Skeletal muscle tissue (tissue), 4 donors: Measurements from ENCODE around the gene LGALS3. TPM values are rescaled to one million over a fixed set of nuclear protein-coding genes. Genes with fewer than 3 reads are reported as not detected.

Experiments used
- H3K27ac ChIP-seq: one replicate; pipeline ENCODE4 v1.7.0; 2013; ENCODE audit warnings: mild to moderate bottlenecking, low read depth, low read length, inconsistent platforms
- H3K27me3 ChIP-seq, 3 donors: one replicate each; pipeline ENCODE4 v1.7.0; 2013; ENCODE audit warnings: low read length in 3 of 3; ENCODE audit not compliant: control insufficient read depth in 3 of 3, insufficient read depth in 3 of 3
- H3K36me3 ChIP-seq, 3 donors: one replicate each; pipeline ENCODE4 v1.7.0; 2013; ENCODE audit warnings: low read length in 3 of 3; ENCODE audit not compliant: control insufficient read depth in 3 of 3, insufficient read depth in 3 of 3
- H3K4me1 ChIP-seq, 3 donors: one replicate each; pipeline ENCODE4 v1.7.0; 2013; ENCODE audit warnings: low read length in 3 of 3, mild to moderate bottlenecking in 3 of 3; ENCODE audit not compliant: control insufficient read depth in 3 of 3, insufficient read depth in 3 of 3
- H3K4me3 ChIP-seq, 3 donors: one replicate each; pipeline ENCODE4 v1.7.0; 2013; ENCODE audit warnings: low read length in 3 of 3
- H3K9ac ChIP-seq, 3 donors: one replicate each; pipeline ENCODE4 v1.7.0; 2013; ENCODE audit warnings: low read length in 3 of 3, mild to moderate bottlenecking in 3 of 3, moderate library complexity in 2 of 3, low read depth in 1 of 3
- H3K9me3 ChIP-seq, 3 donors: one replicate each; pipeline ENCODE4 v1.7.0; 2013; ENCODE audit warnings: low read length in 3 of 3; ENCODE audit not compliant: control insufficient read depth in 3 of 3
- total RNA-seq: library from RNA; depleted of rRNA; stranded (reverse); fragments of >200 nt; gene quantifications from one replicate; pipeline ENCODE4 v1.2.3, GENCODE V29; 2014
- donor health status: Osteomylitis.

Gene LGALS3
- total RNA-seq, 1 donor from 2014 or later, result 32.4 TPM

DNA sequence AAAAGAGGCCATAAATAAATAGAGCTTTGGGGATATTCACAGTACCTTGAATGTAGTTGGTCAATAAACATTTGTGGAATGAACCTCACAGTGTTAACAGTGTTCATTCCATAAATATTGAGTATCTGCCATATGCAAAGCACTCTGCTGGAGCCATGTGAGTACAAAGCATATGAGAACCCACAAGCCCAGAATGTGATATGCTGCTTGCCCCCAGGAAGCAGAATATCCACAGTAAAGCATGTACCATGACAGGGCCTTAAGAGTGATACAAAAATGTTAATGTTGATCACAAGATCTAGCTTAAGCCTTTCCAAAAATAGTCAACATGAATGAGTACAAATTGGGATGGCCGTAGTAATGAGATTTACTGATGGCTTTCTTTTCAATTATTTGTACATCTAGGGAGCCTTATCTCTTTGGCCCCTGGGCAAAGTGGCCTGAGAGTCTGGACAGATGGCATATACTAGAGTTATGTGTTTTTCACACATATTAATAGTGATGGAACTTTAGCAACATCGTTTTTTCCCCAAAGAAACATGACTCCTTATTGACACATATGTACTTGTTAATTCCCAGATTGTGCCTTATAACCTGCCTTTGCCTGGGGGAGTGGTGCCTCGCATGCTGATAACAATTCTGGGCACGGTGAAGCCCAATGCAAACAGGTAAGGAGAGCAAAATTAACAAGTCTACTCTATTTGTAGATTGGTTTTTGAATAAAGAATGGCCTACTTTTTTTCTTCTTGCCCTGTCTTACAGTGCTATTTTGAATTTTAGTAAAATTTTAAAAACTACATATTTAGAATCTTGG, 10.9 kb downstream of the LGALS3 start:
- no peak overlapping the region for H3K4me3 ChIP-seq
- H3K27ac ChIP-seq, result no peak overlapping the region
- no peaks in the 10 kb centered on the region for H3K27me3 ChIP-seq
- no peak overlapping the region for H3K9ac ChIP-seq
- H3K4me1 ChIP-seq, result peaks cover 5 to 22% (median 9%) of the 10 kb centered on the region in 3 donors
- peaks cover 11 to 46% (median 25%) of the 10 kb centered on the region in 3 donors for H3K36me3 ChIP-seq
- no peaks in the 10 kb centered on the region for H3K9me3 ChIP-seq

DNA sequence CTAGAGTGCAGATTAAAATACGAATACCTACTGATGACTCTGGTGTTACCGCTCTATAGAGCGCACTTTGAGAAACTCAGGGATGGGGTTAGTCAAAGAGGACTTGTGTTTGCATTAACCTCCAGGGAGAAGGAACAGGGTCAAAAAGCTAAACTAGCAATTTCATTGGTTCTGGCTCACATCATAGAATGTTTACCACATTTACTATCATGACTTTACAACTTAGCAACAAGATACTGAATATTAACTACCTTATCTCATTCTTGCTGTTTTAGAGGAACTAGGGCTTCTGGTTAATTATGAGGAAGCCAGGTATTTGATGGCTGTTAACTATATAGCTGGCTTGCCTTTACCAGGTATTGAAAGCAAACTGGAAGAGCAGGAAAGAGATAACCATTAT, 12.8 kb downstream of the LGALS3 start:
- Histone ChIP-seq H3K9ac (no peak overlapping the region), H3K27ac (no peak overlapping the region), H3K9me3 (no peaks in the 10 kb centered on the region), H3K4me3 (no peak overlapping the region), H3K27me3 (no peaks in the 10 kb centered on the region), H3K4me1 (peaks cover 3 to 12% (median 4%) of the 10 kb centered on the region in 3 donors), H3K36me3 (peaks cover 11 to 49% (median 25%) of the 10 kb centered on the region in 3 donors)

- Histone ChIP-seq H3K36me3 (peaks cover 11 to 52% (median 25%) of the 10 kb centered on the region in 3 donors), H3K4me3 (no peak overlapping the region), H3K4me1 (peaks cover 0 to 7% (median 4%) of the 10 kb centered on the region in 3 donors), H3K9me3 (no peaks in the 10 kb centered on the region), H3K27ac (no peak overlapping the region), H3K27me3 (no peaks in the 10 kb centered on the region), H3K9ac (no peak overlapping the region)
Measured at GRCh38 chr14:55142466-55142865, 13.4 kb downstream of the LGALS3 start.

- no peak overlapping the region for H3K27ac ChIP-seq
- no peak overlapping the region for H3K9ac ChIP-seq
- peaks cover 0 to 25% (median 2%) of the 10 kb centered on the region in 3 donors for H3K36me3 ChIP-seq
- H3K9me3 ChIP-seq, result no peaks in the 10 kb centered on the region
- no peaks in the 10 kb centered on the region for H3K4me1 ChIP-seq
- H3K4me3 ChIP-seq, result no peak overlapping the region
- H3K27me3 ChIP-seq, result no peaks in the 10 kb centered on the region
Measured at GRCh38 chr14:55146425-55146824, 17.4 kb downstream of the LGALS3 start.

- H3K9ac ChIP-seq, result no peak overlapping the region
- no peaks in the 10 kb centered on the region for H3K27me3 ChIP-seq
- no peaks in the 10 kb centered on the region for H3K4me1 ChIP-seq
- no peak overlapping the region for H3K27ac ChIP-seq
- H3K36me3 ChIP-seq, result peaks cover 0 to 3% (median 0%) of the 10 kb centered on the region in 3 donors
- no peak overlapping the region for H3K4me3 ChIP-seq
- H3K9me3 ChIP-seq, result no peaks in the 10 kb centered on the region
Measured at GRCh38 chr14:55151601-55152000, 22.5 kb downstream of the LGALS3 start.

GRCh38 chr14:55152052-55152753, 23.2 kb downstream of the LGALS3 start:
- Histone ChIP-seq H3K27me3 (no peaks in the 10 kb centered on the region), H3K9ac (no peak overlapping the region), H3K27ac (no peak overlapping the region), H3K9me3 (no peaks in the 10 kb centered on the region), H3K4me1 (no peaks in the 10 kb centered on the region), H3K36me3 (no peaks in the 10 kb centered on the region), H3K4me3 (no peak overlapping the region)

DNA sequence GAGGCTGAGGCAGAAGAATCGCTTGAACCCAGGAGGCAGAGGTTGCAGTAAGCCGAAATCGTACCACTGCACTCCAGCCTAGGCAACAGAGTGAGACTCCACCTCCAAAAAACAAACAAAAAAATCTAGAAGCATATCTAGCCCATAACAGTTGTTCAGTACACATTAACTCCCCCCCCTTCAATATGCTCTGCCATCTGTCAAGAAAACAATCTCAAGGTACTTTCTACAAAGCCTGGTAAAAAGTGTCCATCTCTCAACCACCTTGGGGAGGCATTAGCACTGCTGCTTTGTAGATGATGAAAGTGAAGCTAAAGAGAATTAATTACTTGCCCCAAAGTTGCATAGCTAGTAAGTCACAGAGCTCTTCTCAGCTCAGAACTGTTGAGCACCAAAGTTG, 24.9 kb downstream of the LGALS3 start:
- Histone ChIP-seq H3K9ac (no peak overlapping the region), H3K27ac (no peak overlapping the region), H3K9me3 (no peaks in the 10 kb centered on the region), H3K27me3 (no peaks in the 10 kb centered on the region), H3K36me3 (no peaks in the 10 kb centered on the region), H3K4me3 (no peak overlapping the region), H3K4me1 (no peaks in the 10 kb centered on the region)

DNA sequence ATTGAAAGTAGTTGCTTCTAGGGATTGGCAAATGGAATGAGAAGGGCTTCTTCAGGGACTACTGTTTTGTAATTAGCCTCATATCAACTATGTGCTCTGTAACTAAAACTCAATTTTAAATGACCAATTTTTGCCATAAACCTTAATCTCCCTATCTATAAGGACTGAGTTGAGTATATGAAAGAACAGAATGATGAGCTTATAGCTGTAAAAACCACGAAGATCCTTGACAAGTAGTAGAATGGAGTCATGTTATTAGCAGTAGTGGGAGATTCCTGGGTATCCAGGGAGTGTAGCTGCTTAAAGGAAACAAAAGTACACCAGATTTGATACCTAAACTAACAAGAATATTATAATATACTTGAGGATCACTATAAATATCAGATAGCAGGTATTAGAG, 28.0 kb downstream of the LGALS3 start:
- Histone ChIP-seq H3K27ac (no peak overlapping the region), H3K9ac (no peak overlapping the region), H3K27me3 (no peaks in the 10 kb centered on the region), H3K4me1 (no peaks in the 10 kb centered on the region), H3K36me3 (no peaks in the 10 kb centered on the region), H3K4me3 (no peak overlapping the region), H3K9me3 (no peaks in the 10 kb centered on the region)

GRCh38 chr14:55158412-55158811, 29.4 kb downstream of the LGALS3 start:
- H3K27me3 ChIP-seq, result no peaks in the 10 kb centered on the region

DNA sequence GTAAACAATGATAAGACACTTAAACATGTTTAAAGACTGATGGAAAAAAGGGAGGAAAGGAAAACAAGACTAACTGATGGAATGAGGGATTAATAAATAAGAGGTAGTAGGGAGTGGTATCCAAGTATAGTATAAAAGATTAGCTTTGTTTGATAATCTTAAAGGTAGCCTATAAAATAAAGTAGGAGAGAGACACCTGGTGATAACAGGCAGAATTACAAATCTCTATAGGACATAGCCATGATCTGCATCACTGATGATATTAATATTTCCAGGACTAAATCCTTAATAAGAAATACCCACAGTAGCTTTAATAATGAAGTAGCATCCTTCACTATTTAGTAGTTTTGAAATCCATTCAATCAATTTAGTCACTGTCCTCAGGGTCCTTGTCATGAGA, 31.9 kb downstream of the LGALS3 start:
- Histone ChIP-seq H3K9ac (no peak overlapping the region), H3K27ac (no peak overlapping the region), H3K4me1 (no peaks in the 10 kb centered on the region), H3K9me3 (no peaks in the 10 kb centered on the region), H3K36me3 (no peaks in the 10 kb centered on the region), H3K27me3 (no peaks in the 10 kb centered on the region), H3K4me3 (no peak overlapping the region)

More at GRCh38 chr14:55158412-55158811, 29.4 kb downstream of the LGALS3 start:
- H3K4me3 ChIP-seq, result no peak overlapping the region
- H3K4me1 ChIP-seq, result no peaks in the 10 kb centered on the region
- no peak overlapping the region for H3K9ac ChIP-seq
- H3K9me3 ChIP-seq, result no peaks in the 10 kb centered on the region
- no peaks in the 10 kb centered on the region for H3K36me3 ChIP-seq
- H3K27ac ChIP-seq, result no peak overlapping the region
